Measurements from ENCODE around the gene RNF141. TPM values are rescaled to one million over a fixed set of nuclear protein-coding genes. Genes with fewer than 3 reads are reported as not detected.

RNF141 gene
- total RNA-seq, 1 donor from 2014 or later: 32.0 TPM

GRCh38 chr11:10551290-10551592, 10.3 kb upstream of the RNF141 start:
- DNase-seq (ENCODE audit: low spot score, unreplicated experiment): no peak
- Mint-ChIP-seq H3K4me1 (ENCODE audit: low read depth) (peaks cover 3% of the 10 kb centered on the region), H3K27me3 (peaks cover 3% of the 10 kb centered on the region), H3K4me3 (ENCODE audit: low read depth) (no peak overlapping the region), H3K36me3 (ENCODE audit: insufficient read depth) (no peaks in the 10 kb centered on the region), H3K27ac (no peak overlapping the region), H3K9me3 (ENCODE audit: low read depth) (peaks cover 10% of the 10 kb centered on the region)
- TF ChIP-seq CTCF (IDR thresholded peaks at IDR 0.05; ENCODE audit: unreplicated experiment): no peak

DNA sequence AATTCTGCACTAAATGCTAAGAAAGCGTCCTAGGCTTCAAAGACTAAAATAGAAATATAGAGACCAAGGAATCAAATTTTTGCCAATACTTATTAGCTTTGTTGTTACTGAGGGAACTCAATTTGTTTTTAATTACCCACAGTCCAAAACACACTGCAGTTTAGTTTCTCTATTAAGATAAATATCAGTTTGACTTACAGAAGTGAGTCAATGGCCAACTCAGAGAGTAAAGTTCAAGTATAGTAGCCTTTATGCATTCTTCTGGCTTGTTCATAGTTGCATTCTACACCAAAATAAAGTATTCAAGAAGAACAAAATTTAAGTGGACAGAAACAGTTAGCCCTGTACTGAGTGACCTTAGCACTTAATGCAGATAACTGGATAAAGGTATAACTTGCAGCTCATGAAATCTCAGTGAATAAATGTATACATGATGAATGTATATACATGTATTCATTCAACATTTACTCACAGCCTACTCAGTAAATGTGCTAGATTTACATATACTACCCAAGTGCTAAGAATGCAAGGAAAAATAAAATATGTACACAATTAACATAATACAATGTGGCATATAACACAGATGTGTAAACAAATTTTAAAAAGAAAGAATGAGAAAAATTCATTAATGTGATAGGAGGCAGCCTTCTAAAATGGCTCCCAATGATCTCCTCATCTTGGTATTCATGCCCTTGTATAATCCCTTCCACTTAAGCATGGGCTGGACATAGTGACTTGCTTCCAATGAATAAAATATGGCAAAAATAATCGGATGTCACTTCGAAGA, 9.7 kb upstream of the RNF141 start:
- Mint-ChIP-seq H3K4me1 (ENCODE audit: low read depth) (peaks cover 1% of the 10 kb centered on the region), H3K36me3 (ENCODE audit: insufficient read depth) (no peaks in the 10 kb centered on the region)

GRCh38 chr11:10544491-10545465, 3.8 kb upstream of the RNF141 start:
- no peaks in the 10 kb centered on the region for H3K9me3 Mint-ChIP-seq (ENCODE audit: low read depth)
- H3K4me1 Mint-ChIP-seq (ENCODE audit: low read depth): peaks cover 7% of the 10 kb centered on the region
- H3K36me3 Mint-ChIP-seq (ENCODE audit: insufficient read depth): no peaks in the 10 kb centered on the region
- H3K4me3 Mint-ChIP-seq (ENCODE audit: low read depth): no peak overlapping the region
- no peak for DNase-seq (ENCODE audit: low spot score, unreplicated experiment)
- no peak for TF ChIP-seq CTCF (IDR thresholded peaks at IDR 0.05; ENCODE audit: unreplicated experiment)
- H3K27ac Mint-ChIP-seq: no peak overlapping the region
- peaks cover 6% of the 10 kb centered on the region for H3K27me3 Mint-ChIP-seq

More for the DNA sequence above, 9.7 kb upstream of the RNF141 start:
- Mint-ChIP-seq H3K9me3 (ENCODE audit: low read depth) (peaks cover 10% of the 10 kb centered on the region), H3K4me3 (ENCODE audit: low read depth) (no peak overlapping the region), H3K27ac (no peak overlapping the region), H3K27me3 (peaks cover 3% of the 10 kb centered on the region)
- DNase-seq (ENCODE audit: low spot score, unreplicated experiment): no peak
- TF ChIP-seq CTCF (IDR thresholded peaks at IDR 0.05; ENCODE audit: unreplicated experiment): no peak

- Mint-ChIP-seq H3K9me3 (ENCODE audit: low read depth) (no peaks in the 10 kb centered on the region), H3K4me3 (ENCODE audit: low read depth) (no peak overlapping the region), H3K4me1 (ENCODE audit: low read depth) (peaks cover 10% of the 10 kb centered on the region), H3K36me3 (ENCODE audit: insufficient read depth) (no peaks in the 10 kb centered on the region), H3K27ac (no peak overlapping the region), H3K27me3 (peaks cover 6% of the 10 kb centered on the region)
- DNase-seq (ENCODE audit: low spot score, unreplicated experiment): no peak
- TF ChIP-seq CTCF (IDR thresholded peaks at IDR 0.05; ENCODE audit: unreplicated experiment): no peak
These were observed 2.8 kb upstream of the RNF141 start for GRCh38 chr11:10543782-10544181.

DNA sequence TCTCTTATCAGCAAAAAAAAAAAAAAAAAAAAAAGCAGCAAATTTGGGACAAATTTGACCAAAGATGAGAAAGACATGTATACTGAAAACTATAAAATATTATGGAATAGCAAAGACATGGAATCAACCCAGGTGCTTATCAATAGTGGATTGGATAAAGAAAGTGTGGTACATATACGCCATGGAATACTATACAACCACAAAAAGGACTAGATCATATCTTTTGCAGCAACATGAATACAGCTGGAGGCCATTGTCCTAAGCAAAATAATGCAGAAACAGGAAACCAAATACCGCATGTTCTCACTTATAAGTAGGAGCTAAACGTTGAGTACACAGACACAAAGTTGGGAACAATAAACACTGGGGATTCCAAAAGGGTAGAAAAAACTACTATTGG, 1.8 kb upstream of the RNF141 start:
- H3K4me3 Mint-ChIP-seq (ENCODE audit: low read depth): no peak overlapping the region
- H3K36me3 Mint-ChIP-seq (ENCODE audit: insufficient read depth): no peaks in the 10 kb centered on the region
- no peak for DNase-seq (ENCODE audit: low spot score, unreplicated experiment)
- no peak for TF ChIP-seq CTCF (IDR thresholded peaks at IDR 0.05; ENCODE audit: unreplicated experiment)
- peaks cover 3% of the 10 kb centered on the region for H3K27me3 Mint-ChIP-seq
- no peaks in the 10 kb centered on the region for H3K9me3 Mint-ChIP-seq (ENCODE audit: low read depth)
- H3K27ac Mint-ChIP-seq: no peak overlapping the region
- peaks cover 10% of the 10 kb centered on the region for H3K4me1 Mint-ChIP-seq (ENCODE audit: low read depth)

Data from progenitor cell of endocrine pancreas (in vitro differentiated cells).